H9 (cell line): ENCODE data around the gene TBC1D1. TPM values are rescaled to one million over a fixed set of nuclear protein-coding genes. Genes with fewer than 3 reads are reported as not detected.

Experiments used
- DNase-seq: peaks from one replicate; pipeline ENCODE4 v3.0.0-alpha.2; 2017
- H2AFZ ChIP-seq: one replicate; pipeline ENCODE4 v1.6.1; 2013; ENCODE audit warnings: mild to moderate bottlenecking, low read length, control low read depth, moderate library complexity
- H2AK5ac ChIP-seq: 2 replicates; pipeline ENCODE4 v1.6.1; 2013; ENCODE audit warnings: low read length, control low read depth, mixed read lengths; ENCODE audit not compliant: insufficient read length
- H2BK120ac ChIP-seq: one replicate; pipeline ENCODE4 v1.6.1; 2013; ENCODE audit warnings: low read depth, mild to moderate bottlenecking, low read length, control low read depth, inconsistent platforms; ENCODE audit not compliant: poor library complexity, severe bottlenecking
- H2BK12ac ChIP-seq: 2 replicates; pipeline ENCODE4 v1.6.1; 2013; ENCODE audit warnings: low read length, control low read depth, mixed read lengths, low read depth; ENCODE audit not compliant: insufficient read length
- H2BK15ac ChIP-seq: 2 replicates; pipeline ENCODE4 v1.6.1; 2013; ENCODE audit warnings: low read depth, low read length, control low read depth
- H2BK20ac ChIP-seq: one replicate; pipeline ENCODE4 v1.6.1; 2013; ENCODE audit warnings: low read depth, mild to moderate bottlenecking, low read length, control low read depth, inconsistent platforms; ENCODE audit not compliant: poor library complexity, severe bottlenecking
- H2BK5ac ChIP-seq: 2 replicates; pipeline ENCODE4 v1.6.1; 2013; ENCODE audit warnings: low read length, control low read depth, mixed read lengths; ENCODE audit not compliant: insufficient read length
- H3K14ac ChIP-seq: 2 replicates; pipeline ENCODE4 v1.6.1; 2013; ENCODE audit warnings: low read length, control low read depth; ENCODE audit not compliant: insufficient read depth
- H3K18ac ChIP-seq: 2 replicates; pipeline ENCODE4 v1.6.1; 2013; ENCODE audit warnings: low read depth, mild to moderate bottlenecking, mixed read lengths, low read length, control low read depth; ENCODE audit not compliant: insufficient read length
- H3K23ac ChIP-seq: 2 replicates; pipeline ENCODE4 v1.6.1; 2013; ENCODE audit warnings: low read length, control low read depth, mixed read lengths, low read depth; ENCODE audit not compliant: insufficient read length
- H3K23me2 ChIP-seq: 2 replicates; pipeline ENCODE4 v1.6.1; 2013; ENCODE audit warnings: low read depth, mild to moderate bottlenecking, mixed read lengths, low read length, control low read depth; ENCODE audit not compliant: insufficient read length, poor library complexity, severe bottlenecking
- H3K27ac ChIP-seq: 2 replicates; pipeline ENCODE4 v1.5.1; 2013; ENCODE audit warnings: low read length, control low read depth, mixed read lengths, low read depth; ENCODE audit not compliant: insufficient read length
- H3K27me3 ChIP-seq: 2 replicates; pipeline ENCODE4 v1.6.1; 2013; ENCODE audit warnings: low read length, control low read depth, inconsistent platforms; ENCODE audit not compliant: insufficient read depth
- H3K4ac ChIP-seq: 2 replicates; pipeline ENCODE4 v1.6.1; 2013; ENCODE audit warnings: low read depth, mild to moderate bottlenecking, control low read depth, inconsistent platforms, low read length, moderate library complexity
- H3K4me1 ChIP-seq: 2 replicates; pipeline ENCODE4 v1.6.1; 2013; ENCODE audit warnings: low read length, control low read depth, inconsistent platforms; ENCODE audit not compliant: insufficient read depth
- H3K4me2 ChIP-seq: 2 replicates; pipeline ENCODE4 v1.6.1; 2013; ENCODE audit warnings: low read length, control low read depth, mixed read lengths; ENCODE audit not compliant: insufficient read length, insufficient read depth
- H3K56ac ChIP-seq: 2 replicates; pipeline ENCODE4 v1.6.1; 2013; ENCODE audit warnings: low read depth, mild to moderate bottlenecking, mixed read lengths, low read length, control low read depth; ENCODE audit not compliant: insufficient read length
- H3K79me1 ChIP-seq: 2 replicates; pipeline ENCODE4 v1.6.1; 2013; ENCODE audit warnings: low read depth, mild to moderate bottlenecking, moderate library complexity, low read length, control low read depth, inconsistent platforms; ENCODE audit not compliant: insufficient read depth, poor library complexity, severe bottlenecking
- H3K79me2 ChIP-seq: 2 replicates; pipeline ENCODE4 v1.6.1; 2013; ENCODE audit warnings: low read length, control low read depth, inconsistent platforms; ENCODE audit not compliant: insufficient read depth
- H3K9ac ChIP-seq: 2 replicates; pipeline ENCODE4 v1.6.1; 2013; ENCODE audit warnings: low read length, control low read depth, mixed read lengths; ENCODE audit not compliant: insufficient read length; ENCODE audit errors: extremely low read depth
- H3K9me3 ChIP-seq: one replicate; pipeline ENCODE4 v1.6.1; 2013; ENCODE audit warnings: low read depth, low read length, inconsistent platforms; ENCODE audit not compliant: control insufficient read depth
- H3T11ph ChIP-seq: one replicate; pipeline ENCODE4 v1.6.1; 2013; ENCODE audit warnings: mild to moderate bottlenecking, low read length, control low read depth, inconsistent platforms
- H4K20me1 ChIP-seq: one replicate; pipeline ENCODE4 v1.6.1; 2013; ENCODE audit not compliant: control insufficient read depth, insufficient read length, insufficient read depth
- H4K5ac ChIP-seq: 2 replicates; pipeline ENCODE4 v1.6.1; 2013; ENCODE audit warnings: low read depth, mild to moderate bottlenecking, mixed read lengths, low read length, control low read depth; ENCODE audit not compliant: insufficient read length
- H4K8ac ChIP-seq: replicated peaks from 2 replicates; pipeline ENCODE4 v1.6.1; 2013; ENCODE audit warnings: low read length, control low read depth, mixed read lengths, low read depth; ENCODE audit not compliant: insufficient read length
- H4K91ac ChIP-seq: 2 replicates; pipeline ENCODE4 v1.6.1; 2013; ENCODE audit warnings: low read depth, mild to moderate bottlenecking, moderate library complexity, mixed read lengths, low read length, control low read depth; ENCODE audit not compliant: insufficient read length
- H3K27ac Mint-ChIP-seq, 3 experiments: 2 replicates in 2 of 3; 3 replicates in 1 of 3; pipeline ENCODE4 v1.8.0; 2020 to 2021; ENCODE audit warnings: mixed read lengths in 3 of 3, mild to moderate bottlenecking in 1 of 3, moderate library complexity in 1 of 3
- H3K27me3 Mint-ChIP-seq: 2 replicates; pipeline ENCODE4 v1.8.0; 2021; ENCODE audit warnings: low read depth, mild to moderate bottlenecking, moderate library complexity, mixed read lengths
- H3K36me3 Mint-ChIP-seq, 3 experiments: 2 replicates in 2 of 3; 3 replicates in 1 of 3; pipeline ENCODE4 v1.8.0; 2020 to 2021; ENCODE audit warnings: low read depth in 3 of 3, mixed read lengths in 3 of 3; ENCODE audit not compliant: insufficient read depth in 1 of 3
- H3K4me1 Mint-ChIP-seq, 2 experiments: 2 replicates each; pipeline ENCODE4 v1.8.0; 2020; ENCODE audit warnings: mixed read lengths in 2 of 2
- H3K4me3 Mint-ChIP-seq, 2 experiments: 2 replicates in 1 of 2; 3 replicates in 1 of 2; pipeline ENCODE4 v1.8.0; 2020 to 2021; ENCODE audit warnings: mild to moderate bottlenecking in 2 of 2, mixed read lengths in 2 of 2, moderate library complexity in 1 of 2
- H3K9me3 Mint-ChIP-seq, 2 experiments: 2 replicates in 1 of 2; 3 replicates in 1 of 2; pipeline ENCODE4 v1.8.0; 2020; ENCODE audit warnings: mild to moderate bottlenecking in 2 of 2, mixed read lengths in 2 of 2, moderate library complexity in 1 of 2
- CTCF ChIP-seq: fragments of 200-600 bp; sonication (generic); conservative IDR thresholded peaks from 3 replicates; pipeline ENCODE4 v1.8.0; 2021; ENCODE audit warnings: antibody characterized with exemption, mild to moderate bottlenecking
- WGBS: extraction: QIAGEN DNeasy Blood & Tissue Kit; methylation state at CpG from one replicate; pipeline ENCODE4 v1.1.7; 2013; ENCODE audit warnings: missing lambda C conversion rate, low lambda C conversion rate, mixed read lengths; ENCODE audit not compliant: insufficient read length; ENCODE audit errors: extremely low coverage; 5-methylcytosine and 5-hydroxymethylcytosine counted together
- total RNA-seq: library from RNA; stranded (reverse); gene quantifications from 2 replicates; pipeline ENCODE4 v1.2.1, GENCODE V29; 2021

Gene TBC1D1
- total RNA-seq, 1 experiment from 2014 or later = 109 TPM

GRCh38 chr4:37927434-37927833 is 36.5 kb downstream of the TBC1D1 start:
- H3K27me3 ChIP-seq = no peaks in the 10 kb centered on the region
- H2BK5ac ChIP-seq = no peak overlapping the region
- DNase-seq = no peak
- no peaks in the 10 kb centered on the region for H3K4me1 ChIP-seq
- no peak overlapping the region for H4K8ac ChIP-seq
- no peak overlapping the region for H4K91ac ChIP-seq
- Mint-ChIP-seq H3K4me1 (peaks cover 4 to 13% of the 10 kb centered on the region in 2 experiments; a peak in 3 of 4 replicates), H3K27me3 (no peaks in the 10 kb centered on the region), H3K27ac (peak overlapping the region in 1 of 3 experiments; percentile 87; a peak in 2 of 7 replicates), H3K4me3 (no peak overlapping the region), H3K9me3 (no peaks in the 10 kb centered on the region), H3K36me3 (no peaks in the 10 kb centered on the region)
- H3K79me2 ChIP-seq = no peaks in the 10 kb centered on the region
- H3K23ac ChIP-seq = no peak overlapping the region
- H3K4ac ChIP-seq = no peak overlapping the region
- H2BK15ac ChIP-seq = no peak overlapping the region
- H3T11ph ChIP-seq = no peak overlapping the region
- no peak for TF ChIP-seq CTCF
- no peak overlapping the region for H4K5ac ChIP-seq
- H2BK120ac ChIP-seq = no peak overlapping the region
- H3K4me2 ChIP-seq = no peak overlapping the region
- H3K79me1 ChIP-seq = no peaks in the 10 kb centered on the region
- no peak overlapping the region for H3K56ac ChIP-seq
- no peak overlapping the region for H3K18ac ChIP-seq
- no peak overlapping the region for H2BK20ac ChIP-seq
- no peaks in the 10 kb centered on the region for H3K9me3 ChIP-seq
- no peaks in the 10 kb centered on the region for H3K23me2 ChIP-seq
- H3K14ac ChIP-seq = no peak overlapping the region
- H2AK5ac ChIP-seq = no peak overlapping the region
- no peak overlapping the region for H3K27ac ChIP-seq
- no peaks in the 10 kb centered on the region for H4K20me1 ChIP-seq
- no CpG with 5 or more reads among the region's 4 CpGs for WGBS
- no peak overlapping the region for H2BK12ac ChIP-seq
- no peak overlapping the region for H2AFZ ChIP-seq
- H3K9ac ChIP-seq = no peak overlapping the region
